Kidney (tissue), 14 donors: ENCODE results near the gene SP140. TPM values are rescaled to one million over a fixed set of nuclear protein-coding genes. Genes with fewer than 3 reads are reported as not detected.

Source experiments
- DNase-seq, 5 donors: peaks; one replicate each; pipeline ENCODE4 v3.0.0-alpha.2; 2013 to 2020
- FAIRE-seq: peaks from 2 replicates; lab custom pipeline; 2012; peaks lifted over from hg19 to GRCh38; lab: Jason Lieb, UNC
- H3K27ac ChIP-seq, 2 donors: one replicate each; pipeline ENCODE4 v1.7.0; 2013; ENCODE audit warnings: low read depth in 2 of 2, low read length in 2 of 2, inconsistent platforms in 1 of 2
- H3K27me3 ChIP-seq: one replicate; pipeline ENCODE4 v1.7.1; 2013; ENCODE audit warnings: low read length, inconsistent platforms; ENCODE audit not compliant: control insufficient read depth, insufficient read depth
- H3K36me3 ChIP-seq, 3 donors: one replicate each; pipeline versions ENCODE4 v1.7.0 to v1.7.1; 2013; ENCODE audit warnings: low read length in 3 of 3, control low read depth in 1 of 3, inconsistent platforms in 1 of 3; ENCODE audit not compliant: insufficient read depth in 3 of 3, control insufficient read depth in 2 of 3
- H3K4me1 ChIP-seq, 3 donors: one replicate each; pipeline versions ENCODE4 v1.7.0 to v1.7.1; 2013; ENCODE audit warnings: low read length in 3 of 3, inconsistent platforms in 1 of 3, low read depth in 1 of 3; ENCODE audit not compliant: control insufficient read depth in 2 of 3, insufficient read depth in 2 of 3
- H3K4me3 ChIP-seq, 3 donors: one replicate each; pipeline versions ENCODE4 v1.7.0 to v1.8.1; 2013; ENCODE audit warnings: low read length in 3 of 3, control low read depth in 1 of 3, inconsistent platforms in 1 of 3
- H3K9ac ChIP-seq, 3 donors: one replicate each; pipeline versions ENCODE4 v1.7.0 to v1.7.1; 2013; ENCODE audit warnings: low read length in 3 of 3, control low read depth in 1 of 3, inconsistent platforms in 1 of 3
- H3K9me3 ChIP-seq, 3 donors: one replicate each; pipeline versions ENCODE4 v1.7.0 to v1.7.1; 2013; ENCODE audit warnings: low read length in 3 of 3, control low read depth in 1 of 3, inconsistent platforms in 1 of 3; ENCODE audit not compliant: control insufficient read depth in 2 of 3, insufficient read depth in 1 of 3
- CTCF ChIP-seq: IDR thresholded peaks from 3 replicates; pipeline ENCODE4 v1.5.1; 2012; ENCODE audit warnings: mild to moderate bottlenecking, moderate library complexity, borderline replicate concordance; ENCODE audit not compliant: insufficient read depth; ENCODE audit errors: extremely low read depth
- intact Hi-C: fragments of 100-400 bp; cut with DNase I; formaldehyde crosslinking; loops from one replicate; pipeline ENCODE4 v1.11.1; 2022
- polyA plus RNA-seq: library from polyadenylated mRNA; stranded (reverse); fragments of 350-450 nt; fragmentation: Illumina TruSeq; extraction: RNeasy Lipid Tissue Mini Kit (QIAGEN cat#74804); gene quantifications from one replicate; pipeline ENCODE4 v1.2.3, GENCODE V29; 2014; ENCODE audit warnings: low read depth, low replicate concordance; ENCODE audit not compliant: insufficient read depth
- total RNA-seq: library from RNA; stranded (reverse); fragmentation: NEBNext Ultra II Directional; extraction: Animal tissue kit (Norgen Biotek cat#: 25700); gene quantifications from one replicate; pipeline ENCODE4 v1.2.1, GENCODE V29; 2021
- donor health status: control.
- donor health status: control.
- donor health status: control.
- donor health status: control.
- donor health status: control.
- donor health status: DM: yes; HTN: yes; CAD: no.
- donor health status: Normal renal cell carcinoma (clear cell type).

The SP140 gene
- total and polyA plus RNA-seq, 2 donors from 2014 or later, result 0.52 to 7.3 TPM

- Histone ChIP-seq H3K4me3 (no peak overlapping the region), H3K9ac (no peak overlapping the region), H3K4me1 (no peaks in the 10 kb centered on the region), H3K27ac (no peak overlapping the region), H3K36me3 (no peaks in the 10 kb centered on the region), H3K9me3 (no peaks in the 10 kb centered on the region), H3K27me3 (no peaks in the 10 kb centered on the region)
- FAIRE-seq (no peak), DNase-seq (no peak)
- TF ChIP-seq CTCF, result no peak
- intact Hi-C loops, result no loop called here
These were observed 93.8 kb downstream of the SP140 start for GRCh38 chr2:230319211-230319862.

- no peak for DNase-seq
- H3K27ac ChIP-seq, result no peak overlapping the region
- H3K4me1 ChIP-seq, result no peaks in the 10 kb centered on the region
- no peak for FAIRE-seq
- intact Hi-C loops, result no loop called here
- H3K4me3 ChIP-seq, result no peak overlapping the region
- no peak for TF ChIP-seq CTCF
- H3K9ac ChIP-seq, result no peak overlapping the region
- H3K27me3 ChIP-seq, result no peaks in the 10 kb centered on the region
- H3K36me3 ChIP-seq, result no peaks in the 10 kb centered on the region
- H3K9me3 ChIP-seq, result no peaks in the 10 kb centered on the region
These were observed 95.5 kb downstream of the SP140 start for GRCh38 chr2:230321031-230321430.

- no peaks in the 10 kb centered on the region for H3K27me3 ChIP-seq
- H3K9ac ChIP-seq, result no peak overlapping the region
- H3K9me3 ChIP-seq, result no peaks in the 10 kb centered on the region
- no peak overlapping the region for H3K27ac ChIP-seq
- no peak overlapping the region for H3K4me3 ChIP-seq
- no peak for FAIRE-seq
- peaks cover 0 to 3% (median 0%) of the 10 kb centered on the region in 3 donors for H3K4me1 ChIP-seq
- no peaks in the 10 kb centered on the region for H3K36me3 ChIP-seq
- no peak for TF ChIP-seq CTCF
- no peak for DNase-seq
- intact Hi-C loops, result no loop called here
These were observed 97.2 kb downstream of the SP140 start for GRCh38 chr2:230322561-230323384.
